ENCODE data around the gene TINCR. TPM values are rescaled to one million over a fixed set of nuclear protein-coding genes. Genes with fewer than 3 reads are reported as not detected.

The TINCR gene
- polyA plus RNA-seq, 1 donor from 2014 or later, result 2.0 TPM

GRCh38 chr19:5557691-5558090 lies 10.1 kb downstream of the TINCR start:
- Histone ChIP-seq H3K4me2 (ENCODE audit: low read length) (no peak overlapping the region), H3K27me3 (ENCODE audit: insufficient read depth, low read depth, low read length) (no peaks in the 10 kb centered on the region), H3F3A (ENCODE audit: insufficient read depth, low read length, poor library complexity, severe bottlenecking) (no peaks in the 10 kb centered on the region), H3K36me3 (ENCODE audit: insufficient read depth, low read length) (no peaks in the 10 kb centered on the region), H3K9me3 (ENCODE audit: low read length) (no peaks in the 10 kb centered on the region), H3K27ac (ENCODE audit: low read length) (no peak overlapping the region), H2AFZ (ENCODE audit: low read depth, low read length) (no peak overlapping the region), H3K79me2 (replicated peaks; ENCODE audit: insufficient read depth, low read length) (no peaks in the 10 kb centered on the region), H4K20me1 (ENCODE audit: insufficient read depth) (no peaks in the 10 kb centered on the region), H3K9ac (ENCODE audit: low read length) (no peak overlapping the region), H3K9me2 (ENCODE audit: insufficient read depth, low read length) (no peaks in the 10 kb centered on the region), H3K4me3 (ENCODE audit: low read length) (no peak overlapping the region)
- TF ChIP-seq EP300 (conservative IDR thresholded peaks at IDR 0.05; ENCODE audit: poor library complexity, severe bottlenecking), result no peak
- TF ChIP-seq MXI1 (conservative IDR thresholded peaks at IDR 0.05; ENCODE audit: poor library complexity, severe bottlenecking), result no peak
- TF ChIP-seq REST (IDR thresholded peaks at IDR 0.05; ENCODE audit: borderline replicate concordance), result no peak
- TF ChIP-seq EZH2 (IDR thresholded peaks at IDR 0.05; ENCODE audit: borderline replicate concordance, insufficient read depth, low read length, poor library complexity, severe bottlenecking), result no peak
- TF ChIP-seq SMC3 (conservative IDR thresholded peaks at IDR 0.05; ENCODE audit: poor library complexity), result no peak
- no peak for TF ChIP-seq RAD21 (conservative IDR thresholded peaks at IDR 0.05)
- no peak for TF ChIP-seq TAF1 (IDR thresholded peaks at IDR 0.05; ENCODE audit: low read depth)
- TF ChIP-seq CTCF (IDR thresholded peaks at IDR 0.05; ENCODE audit: poor library complexity, severe bottlenecking), result no peak
- TF ChIP-seq POLR2AphosphoS5 (IDR thresholded peaks at IDR 0.05), result no peak

GRCh38 chr19:5554828-5555227 lies 12.9 kb downstream of the TINCR start:
- H3K9me2 ChIP-seq (ENCODE audit: insufficient read depth, low read length), result no peaks in the 10 kb centered on the region
- no peaks in the 10 kb centered on the region for H3K79me2 ChIP-seq (replicated peaks; ENCODE audit: insufficient read depth, low read length)
- no peak overlapping the region for H3K27ac ChIP-seq (ENCODE audit: low read length)
- no peak overlapping the region for H3K4me3 ChIP-seq (ENCODE audit: low read length)
- TF ChIP-seq EP300 (conservative IDR thresholded peaks at IDR 0.05; ENCODE audit: poor library complexity, severe bottlenecking) (no peak), POLR2AphosphoS5 (IDR thresholded peaks at IDR 0.05) (no peak), RAD21 (conservative IDR thresholded peaks at IDR 0.05) (no peak), SMC3 (conservative IDR thresholded peaks at IDR 0.05; ENCODE audit: poor library complexity) (no peak), MXI1 (conservative IDR thresholded peaks at IDR 0.05; ENCODE audit: poor library complexity, severe bottlenecking) (no peak), EZH2 (IDR thresholded peaks at IDR 0.05; ENCODE audit: borderline replicate concordance, insufficient read depth, low read length, poor library complexity, severe bottlenecking) (no peak)
- no peak overlapping the region for H2AFZ ChIP-seq (ENCODE audit: low read depth, low read length)
- no peak overlapping the region for H3K9ac ChIP-seq (ENCODE audit: low read length)
- H4K20me1 ChIP-seq (ENCODE audit: insufficient read depth), result no peaks in the 10 kb centered on the region
- no peaks in the 10 kb centered on the region for H3K9me3 ChIP-seq (ENCODE audit: low read length)
- no peaks in the 10 kb centered on the region for H3K36me3 ChIP-seq (ENCODE audit: insufficient read depth, low read length)
- H3F3A ChIP-seq (ENCODE audit: insufficient read depth, low read length, poor library complexity, severe bottlenecking), result no peaks in the 10 kb centered on the region
- no peaks in the 10 kb centered on the region for H3K27me3 ChIP-seq (ENCODE audit: insufficient read depth, low read depth, low read length)
- no peak overlapping the region for H3K4me2 ChIP-seq (ENCODE audit: low read length)

Data from neural cell (in vitro differentiated cells).